ENCODE data around the gene VWCE.

GRCh38 chr11:61277186-61278000, 17.7 kb downstream of the VWCE start:
- TF ChIP-seq CTCF (conservative IDR thresholded peaks at IDR 0.05; ENCODE audit: low read length) (no peak), EZH2phosphoT487 (IDR thresholded peaks at IDR 0.05; ENCODE audit: borderline replicate concordance, low read depth, low read length) (no peak)

All from OCI-LY7 (cell line).